B cell (primary cell): ENCODE data around the gene PRLH. TPM values are rescaled to one million over a fixed set of nuclear protein-coding genes. Genes with fewer than 3 reads are reported as not detected.

ENCODE experiments used
- ATAC-seq: fragments of 200-7000 bp; cut with Tn5 transposase; one replicate; pipeline ENCODE4 v1.10.0; 2021; ENCODE audit warnings: low read depth, mild to moderate bottlenecking, moderate number of reproducible peaks, moderate library complexity
- CTCF ChIA-PET: fragments of 350-600 bp; sonication (Branson Sonifier 250); formaldehyde crosslinking; loops from one replicate; lab custom pipeline; 2021; ENCODE audit warnings: antibody characterized with exemption, inconsistent platforms; lab: Charles Lee
- POLR2A ChIA-PET: fragments of 350-600 bp; sonication (Branson Sonifier 250); formaldehyde crosslinking; loops from one replicate; lab custom pipeline; 2021; ENCODE audit warnings: antibody characterized with exemption; lab: Charles Lee
- DNase-seq: peaks from one replicate; pipeline ENCODE4 v3.0.0; 2013
- H2AFZ ChIP-seq: 2 replicates; pipeline ENCODE4 v1.6.1; 2012; ENCODE audit warnings: mild to moderate bottlenecking, low read depth, low read length; ENCODE audit not compliant: insufficient read depth, poor library complexity, severe bottlenecking
- H3K27ac ChIP-seq, 2 donors: 1 replicate in 1 of 2; 2 replicates in 1 of 2; pipeline ENCODE4 v1.5.1; 2012 to 2013; ENCODE audit warnings: low read length in 2 of 2, mild to moderate bottlenecking in 2 of 2, moderate library complexity in 1 of 2
- H3K27me3 ChIP-seq, 4 experiments: fragments of 200-600 bp in 1 of 4; sonication (generic) in 1 of 4; replicated peaks in 1 of 4; 1 replicate in 2 of 4; 2 replicates in 2 of 4; pipeline versions ENCODE4 v1.6.1 to v1.7.0; 2013 to 2016; ENCODE audit warnings: low read length in 3 of 4, mild to moderate bottlenecking in 2 of 4, mixed read lengths in 1 of 4, moderate library complexity in 1 of 4; ENCODE audit not compliant: insufficient read depth in 4 of 4, control insufficient read depth in 3 of 4; ENCODE audit errors: control extremely low read depth in 1 of 4
- H3K36me3 ChIP-seq, 2 experiments: replicated peaks in 1 of 2; 1 replicate in 1 of 2; 2 replicates in 1 of 2; pipeline versions ENCODE4 v1.6.1 to v1.7.1; 2013; ENCODE audit warnings: low read length in 1 of 2; ENCODE audit not compliant: insufficient read depth in 2 of 2, control insufficient read depth in 1 of 2; ENCODE audit errors: control extremely low read depth in 1 of 2, extremely low read depth in 1 of 2
- H3K4me1 ChIP-seq, 2 donors: fragments of 200-600 bp in 1 of 2; sonication (generic) in 1 of 2; 1 replicate in 1 of 2; 2 replicates in 1 of 2; pipeline versions ENCODE4 v1.5.1 to v1.6.1; 2013 to 2017; ENCODE audit warnings: low read length in 2 of 2; ENCODE audit not compliant: control insufficient read depth in 2 of 2, insufficient read depth in 2 of 2
- H3K4me2 ChIP-seq: replicated peaks from 2 replicates; pipeline ENCODE3; 2012; ENCODE audit warnings: mild to moderate bottlenecking, low read depth, low read length; ENCODE audit not compliant: poor library complexity, severe bottlenecking
- H3K4me3 ChIP-seq, 5 experiments: fragments of 200-600 bp in 1 of 5; sonication (generic) in 1 of 5; 1 replicate in 3 of 5; 2 replicates in 2 of 5; pipeline versions ENCODE4 v1.5.1 to v1.7.0; 2011 to 2016; ENCODE audit warnings: low read length in 4 of 5, mild to moderate bottlenecking in 4 of 5, low read depth in 2 of 5, control low read depth in 1 of 5, moderate library complexity in 1 of 5; ENCODE audit not compliant: insufficient read depth in 1 of 5; ENCODE audit errors: control extremely low read depth in 1 of 5, extremely low read depth in 1 of 5
- H3K79me2 ChIP-seq: fragments of 200-600 bp; sonication (generic); one replicate; pipeline ENCODE4 v1.6.0; 2016; ENCODE audit warnings: low read length; ENCODE audit not compliant: control insufficient read depth, insufficient read depth
- H3K9ac ChIP-seq: fragments of 200-600 bp; sonication (generic); 2 replicates; pipeline ENCODE4 v1.6.1; 2017; ENCODE audit warnings: mild to moderate bottlenecking, low read length, moderate library complexity
- H3K9me3 ChIP-seq, 3 donors: one replicate each; pipeline versions ENCODE4 v1.6.1 to v1.7.1; 2013; ENCODE audit warnings: low read length in 2 of 3; ENCODE audit not compliant: control insufficient read depth in 2 of 3, insufficient read depth in 1 of 3; ENCODE audit errors: control extremely low read depth in 1 of 3
- H4K20me1 ChIP-seq: 2 replicates; pipeline ENCODE4 v1.6.0; 2012; ENCODE audit warnings: mild to moderate bottlenecking, low read length; ENCODE audit not compliant: insufficient read depth, control insufficient read depth, poor library complexity, severe bottlenecking
- H3K27ac Mint-ChIP-seq: one replicate; pipeline ENCODE4 v1.8.0; 2021; ENCODE audit warnings: mixed read lengths
- H3K27me3 Mint-ChIP-seq: one replicate; pipeline ENCODE4 v1.8.0; 2021; ENCODE audit warnings: mixed read lengths
- H3K4me1 Mint-ChIP-seq: one replicate; pipeline ENCODE4 v1.8.0; 2021; ENCODE audit warnings: mixed read lengths
- H3K4me3 Mint-ChIP-seq: one replicate; pipeline ENCODE4 v1.8.0; 2021; ENCODE audit warnings: mixed read lengths
- H3K9me3 Mint-ChIP-seq: one replicate; pipeline ENCODE4 v1.8.0; 2022; ENCODE audit warnings: mixed read lengths; ENCODE audit not compliant: insufficient read depth
- CTCF ChIP-seq: fragments of 200-600 bp; IDR thresholded peaks from one replicate; pipeline ENCODE4 v1.8.0; 2022; ENCODE audit warnings: antibody characterized with exemption, mild to moderate bottlenecking
- EZH2 ChIP-seq: IDR thresholded peaks from 2 replicates; pipeline ENCODE4 v1.6.1; 2012; ENCODE audit warnings: borderline replicate concordance, low read depth, mild to moderate bottlenecking, moderate library complexity, low read length; ENCODE audit not compliant: insufficient read depth, poor library complexity, severe bottlenecking
- WGBS: methylation state at CpG from one replicate; pipeline ENCODE4 v1.1.5; 2013; ENCODE audit warnings: missing lambda C conversion rate; ENCODE audit not compliant: insufficient coverage; 5-methylcytosine and 5-hydroxymethylcytosine counted together
- intact Hi-C: fragments of 100-400 bp; cut with micrococcal nuclease; formaldehyde crosslinking; loops from one replicate; pipeline ENCODE4 v1.10.0; 2022
- polyA plus RNA-seq: library from polyadenylated mRNA; depleted of rRNA; stranded (reverse); fragments of >200 nt; gene quantifications from 2 replicates; pipeline ENCODE4 v1.2.3, GENCODE V29; 2012
- total RNA-seq, 2 donors: library from RNA; stranded (reverse); fragments of 120-200 nt in 1 of 2; gene quantifications; 1 replicate in 1 of 2; 2 replicates in 1 of 2; pipeline versions ENCODE4 v1.2.3 to v1.2.4, GENCODE V29; 2013 to 2022

The PRLH gene
- total and polyA plus RNA-seq, 2 donors (not counting 1 experiment from before 2014, with no cell fraction given), result not detected

DNA sequence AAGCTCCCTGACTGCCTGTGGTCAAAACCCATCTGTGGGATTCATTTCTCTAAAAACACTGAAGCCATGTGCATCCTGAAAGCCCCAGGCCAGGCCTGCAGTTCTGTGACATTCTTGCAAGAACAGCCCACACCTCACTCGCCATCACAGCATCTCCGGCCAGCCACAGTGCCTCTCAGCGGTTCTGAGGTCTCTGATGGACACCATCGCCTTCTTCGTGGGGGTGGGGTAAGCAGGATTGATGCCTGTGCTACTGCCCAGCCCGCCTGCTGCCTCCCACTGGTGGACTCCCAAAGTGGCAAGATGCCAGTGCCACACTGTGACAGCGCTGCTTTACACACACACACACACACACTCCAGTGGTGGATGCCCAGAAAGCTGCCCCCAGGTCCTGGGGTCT, 5.2 kb upstream of the PRLH start:
- H3K4me1 ChIP-seq, result no peaks in the 10 kb centered on the region
- Mint-ChIP-seq H3K4me3 (no peak overlapping the region), H3K27me3 (peaks cover 30% of the 10 kb centered on the region), H3K27ac (no peak overlapping the region), H3K9me3 (no peaks in the 10 kb centered on the region), H3K4me1 (no peaks in the 10 kb centered on the region)
- CTCF ChIA-PET, result interaction anchor here (1.8 kb wide), 1 partner anchor 12 kb away, joined by 7 read pairs; no protein-coding TSS in a partner anchor
- TF ChIP-seq CTCF, result no peak
- TF ChIP-seq EZH2, result no peak
- no peaks in the 10 kb centered on the region for H3K36me3 ChIP-seq
- peaks cover 0 to 8% (median 0%) of the 10 kb centered on the region in 4 experiments for H3K27me3 ChIP-seq
- intact Hi-C loops, result no loop called here
- POLR2A ChIA-PET, result no interaction called here
- H3K9ac ChIP-seq, result no peak overlapping the region
- 93% methylated on average over 7 of the region's 7 CpGs for WGBS
- H3K79me2 ChIP-seq, result no peaks in the 10 kb centered on the region
- DNase-seq (no peak), ATAC-seq (no peak)
- no peaks in the 10 kb centered on the region for H4K20me1 ChIP-seq
- H3K27ac ChIP-seq, result no peak overlapping the region
- H3K9me3 ChIP-seq, result peaks cover 0 to 7% (median 0%) of the 10 kb centered on the region in 3 donors
- no peak overlapping the region for H3K4me2 ChIP-seq
- H3K4me3 ChIP-seq, result no peak overlapping the region
- H2AFZ ChIP-seq, result no peak overlapping the region

DNA sequence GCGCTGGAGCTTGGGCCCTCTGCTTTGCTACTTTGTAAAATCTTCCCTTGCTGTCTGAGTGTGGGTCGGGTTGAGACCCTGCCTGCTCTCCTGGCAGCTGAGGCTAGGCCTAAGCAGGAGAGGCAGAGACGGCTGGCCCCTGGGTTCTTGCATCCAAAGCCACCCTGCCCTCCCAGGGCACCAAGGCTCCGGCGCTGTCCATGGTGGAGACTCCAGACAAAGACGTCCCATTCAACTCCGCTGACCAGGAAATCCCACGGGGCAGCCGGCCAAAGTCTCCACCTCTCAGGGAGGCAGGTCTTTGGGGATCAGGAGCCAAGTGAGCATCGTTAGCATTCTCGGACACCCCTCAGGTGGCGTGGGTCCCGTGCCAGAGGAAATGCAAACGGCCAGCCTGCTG, 2.6 kb upstream of the PRLH start:
- Histone ChIP-seq H3K4me2 (no peak overlapping the region), H3K9ac (no peak overlapping the region), H3K27ac (no peak overlapping the region), H3K4me3 (no peak overlapping the region), H3K36me3 (no peaks in the 10 kb centered on the region), H2AFZ (no peak overlapping the region), H4K20me1 (no peaks in the 10 kb centered on the region), H3K27me3 (peaks cover 0 to 8% (median 0%) of the 10 kb centered on the region in 4 experiments), H3K9me3 (peaks cover 0 to 11% (median 0%) of the 10 kb centered on the region in 3 donors), H3K4me1 (no peaks in the 10 kb centered on the region), H3K79me2 (no peaks in the 10 kb centered on the region)
- H3K9me3 Mint-ChIP-seq, result peaks cover 1% of the 10 kb centered on the region
- 46% methylated on average over 10 of the region's 14 CpGs for WGBS
- CTCF ChIA-PET, result interaction anchor here (1.6 to 2.7 kb wide), 2 partner anchors 7 to 51 kb away, joined by 7 to 10 read pairs; no protein-coding TSS in a partner anchor
- no peak for TF ChIP-seq CTCF
- no peak for TF ChIP-seq EZH2
- no peaks in the 10 kb centered on the region for H3K4me1 Mint-ChIP-seq
- peaks cover 20% of the 10 kb centered on the region for H3K27me3 Mint-ChIP-seq
- no peak for ATAC-seq
- H3K27ac Mint-ChIP-seq, result no peak overlapping the region
- H3K4me3 Mint-ChIP-seq, result no peak overlapping the region
- POLR2A ChIA-PET, result no interaction called here
- intact Hi-C loops, result no loop called here
- DNase-seq, result no peak
